Fibroblast of lung (primary cell): ENCODE measurements around the gene ANXA4. TPM values are rescaled to one million over a fixed set of nuclear protein-coding genes. Genes with fewer than 3 reads are reported as not detected.

Experiments
- DNase-seq, 2 donors: peaks; one replicate each; pipeline versions ENCODE4 v3.0.0 to v3.0.0-alpha.2; 2010; ENCODE audit warnings: low read depth in 2 of 2
- H2AFZ ChIP-seq: 2 replicates; pipeline ENCODE4 v1.5.1; 2012; ENCODE audit warnings: low read length, control low read depth, inconsistent platforms
- H3K27ac ChIP-seq: 2 replicates; pipeline ENCODE4 v1.5.1; 2011; ENCODE audit warnings: low read length, control low read depth; ENCODE audit not compliant: insufficient read depth
- H3K27me3 ChIP-seq: 2 replicates; pipeline ENCODE4 v1.5.1; 2011; ENCODE audit warnings: mild to moderate bottlenecking, low read length; ENCODE audit not compliant: control insufficient read depth, insufficient read depth
- H3K36me3 ChIP-seq: 2 replicates; pipeline ENCODE4 v1.5.1; 2011; ENCODE audit warnings: low read length; ENCODE audit not compliant: control insufficient read depth, insufficient read depth
- H3K4me1 ChIP-seq: 2 replicates; pipeline ENCODE4 v1.5.1; 2011; ENCODE audit warnings: low read length; ENCODE audit not compliant: control insufficient read depth, insufficient read depth; ENCODE audit errors: extremely low read depth
- H3K4me2 ChIP-seq: 2 replicates; pipeline ENCODE4 v1.5.1; 2011; ENCODE audit warnings: low read length, control low read depth; ENCODE audit not compliant: insufficient read depth; ENCODE audit errors: extremely low read depth
- H3K4me3 ChIP-seq, 4 experiments: fragments of 200-600 bp in 1 of 4; sonication (generic) in 1 of 4; replicated peaks in 1 of 4; 2 replicates each; pipeline ENCODE4 v1.5.1; 2011 to 2016; ENCODE audit warnings: low read length in 4 of 4, low read depth in 3 of 4, mild to moderate bottlenecking in 3 of 4, control low read depth in 2 of 4, inconsistent platforms in 1 of 4, mixed read lengths in 1 of 4; ENCODE audit not compliant: insufficient read depth in 1 of 4; ENCODE audit errors: control extremely low read depth in 1 of 4
- H3K79me2 ChIP-seq: 2 replicates; pipeline ENCODE4 v1.5.1; 2012; ENCODE audit warnings: mild to moderate bottlenecking, low read length, inconsistent platforms; ENCODE audit not compliant: control insufficient read depth, insufficient read depth
- H3K9ac ChIP-seq: 2 replicates; pipeline ENCODE4 v1.5.1; 2011; ENCODE audit warnings: mild to moderate bottlenecking, low read length, control low read depth; ENCODE audit not compliant: insufficient read depth
- H3K9me3 ChIP-seq: 2 replicates; pipeline ENCODE4 v1.5.1; 2012; ENCODE audit warnings: low read depth, low read length; ENCODE audit not compliant: control insufficient read depth, insufficient read depth
- H4K20me1 ChIP-seq: 2 replicates; pipeline ENCODE4 v1.5.1; 2011; ENCODE audit warnings: low read length; ENCODE audit not compliant: control insufficient read depth, insufficient read depth; ENCODE audit errors: extremely low read depth
- CTCF ChIP-seq, 2 donors: IDR thresholded peaks in 1 of 2; conservative IDR thresholded peaks in 1 of 2; 1 replicate in 1 of 2; 2 replicates in 1 of 2; pipeline ENCODE4 v1.5.1; 2011 to 2012; ENCODE audit warnings: low read length in 2 of 2, control low read depth in 1 of 2, inconsistent platforms in 1 of 2, low read depth in 1 of 2, mild to moderate bottlenecking in 1 of 2
- EZH2 ChIP-seq: IDR thresholded peaks from 2 replicates; pipeline ENCODE4 v1.5.1; 2012; ENCODE audit warnings: low read length, control low read depth, mild to moderate bottlenecking; ENCODE audit errors: missing control alignments
- polyA plus RNA-seq, 2 donors: library from polyadenylated mRNA; depleted of rRNA in 1 of 2; stranded (reverse) in 1 of 2; unstranded in 1 of 2; fragments of >200 nt; gene quantifications; 2 replicates each; pipeline ENCODE4 v1.2.1, GENCODE V29; 2011 to 2012; ENCODE audit warnings: missing spikeins in 1 of 2
- total RNA-seq: library from RNA; depleted of rRNA; stranded (reverse); fragments of >200 nt; gene quantifications from 2 replicates; pipeline ENCODE4 v1.2.1, GENCODE V29; 2014

ANXA4 gene
- total and polyA plus RNA-seq, 2 donors (not counting 1 experiment from before 2014, with no cell fraction given): 98.4 to 114 TPM

- no peak for TF ChIP-seq EZH2
- no peak for TF ChIP-seq CTCF (conservative IDR thresholded peaks at IDR 0.05 in 1 of 2, IDR thresholded peaks at IDR 0.05 in 1 of 2; ENCODE audit: low read depth in 1 of 2, low read length in 2 of 2)
- no peaks in the 10 kb centered on the region for H3K27me3 ChIP-seq
- no peak overlapping the region for H2AFZ ChIP-seq
- H3K4me2 ChIP-seq: no peak overlapping the region
- H4K20me1 ChIP-seq: no peaks in the 10 kb centered on the region
- no peaks in the 10 kb centered on the region for H3K36me3 ChIP-seq
- H3K9ac ChIP-seq: no peak overlapping the region
- no peak overlapping the region for H3K4me3 ChIP-seq
- H3K79me2 ChIP-seq: no peaks in the 10 kb centered on the region
- H3K9me3 ChIP-seq: no peaks in the 10 kb centered on the region
- peaks cover 6% of the 10 kb centered on the region for H3K4me1 ChIP-seq
- no peak overlapping the region for H3K27ac ChIP-seq
- no peak for DNase-seq
Observed at GRCh38 chr2:69791045-69791444, 49.1 kb downstream of the ANXA4 start.

- Histone ChIP-seq H2AFZ (no peak overlapping the region), H3K27ac (no peak overlapping the region), H3K4me1 (peaks cover 7% of the 10 kb centered on the region), H3K4me2 (no peak overlapping the region), H3K27me3 (no peaks in the 10 kb centered on the region), H3K9ac (no peak overlapping the region), H3K79me2 (no peaks in the 10 kb centered on the region), H3K9me3 (no peaks in the 10 kb centered on the region), H3K4me3 (no peak overlapping the region), H4K20me1 (no peaks in the 10 kb centered on the region), H3K36me3 (no peaks in the 10 kb centered on the region)
- TF ChIP-seq CTCF (conservative IDR thresholded peaks at IDR 0.05 in 1 of 2, IDR thresholded peaks at IDR 0.05 in 1 of 2; ENCODE audit: low read depth in 1 of 2, low read length in 2 of 2): no peak
- TF ChIP-seq EZH2: no peak
- DNase-seq: no peak
Observed at GRCh38 chr2:69796174-69796573, 54.2 kb downstream of the ANXA4 start.

GRCh38 chr2:69797235-69797634 lies 55.3 kb downstream of the ANXA4 start:
- no peak overlapping the region for H3K27ac ChIP-seq
- TF ChIP-seq CTCF (conservative IDR thresholded peaks at IDR 0.05 in 1 of 2, IDR thresholded peaks at IDR 0.05 in 1 of 2; ENCODE audit: low read depth in 1 of 2, low read length in 2 of 2) (no peak), EZH2 (no peak)
- no peaks in the 10 kb centered on the region for H4K20me1 ChIP-seq
- no peaks in the 10 kb centered on the region for H3K36me3 ChIP-seq
- H3K4me2 ChIP-seq: no peak overlapping the region
- H3K79me2 ChIP-seq: no peaks in the 10 kb centered on the region
- H3K27me3 ChIP-seq: no peaks in the 10 kb centered on the region
- H3K4me3 ChIP-seq: no peak overlapping the region
- no peak overlapping the region for H2AFZ ChIP-seq
- H3K9me3 ChIP-seq: no peaks in the 10 kb centered on the region
- H3K9ac ChIP-seq: no peak overlapping the region
- DNase-seq: no peak
- peaks cover 7% of the 10 kb centered on the region for H3K4me1 ChIP-seq
